ENCODE data around the gene HEPHL1.

Gene HEPHL1

GRCh38 chr11:94148189-94148588 lies 127.0 kb downstream of the HEPHL1 start:
- Histone ChIP-seq H3K27ac (no peak overlapping the region), H3K9ac (no peak overlapping the region), H3K4me3 (ENCODE audit: low read depth, low read length) (no peak overlapping the region), H3K9me3 (ENCODE audit: control insufficient read depth, low read length) (no peaks in the 10 kb centered on the region), H2AFZ (no peak overlapping the region), H3K79me2 (no peaks in the 10 kb centered on the region), H3K36me3 (ENCODE audit: control insufficient read depth, insufficient read depth, low read length) (no peaks in the 10 kb centered on the region), H3K27me3 (ENCODE audit: control insufficient read depth, insufficient read depth, low read length) (no peaks in the 10 kb centered on the region), H3K4me1 (peaks cover 4% of the 10 kb centered on the region), H3K4me2 (ENCODE audit: low read length) (no peak overlapping the region)
- no peak for TF ChIP-seq CTCF (IDR thresholded peaks at IDR 0.05)

GRCh38 chr11:94149431-94150017 lies 128.4 kb downstream of the HEPHL1 start:
- Histone ChIP-seq H3K4me3 (ENCODE audit: low read depth, low read length) (no peak overlapping the region), H3K27ac (no peak overlapping the region), H2AFZ (no peak overlapping the region), H3K4me1 (peaks cover 4% of the 10 kb centered on the region), H3K9me3 (ENCODE audit: control insufficient read depth, low read length) (no peaks in the 10 kb centered on the region), H3K9ac (no peak overlapping the region), H3K79me2 (no peaks in the 10 kb centered on the region), H3K27me3 (ENCODE audit: control insufficient read depth, insufficient read depth, low read length) (no peaks in the 10 kb centered on the region), H3K36me3 (ENCODE audit: control insufficient read depth, insufficient read depth, low read length) (no peaks in the 10 kb centered on the region), H3K4me2 (ENCODE audit: low read length) (no peak overlapping the region)
- TF ChIP-seq CTCF (IDR thresholded peaks at IDR 0.05): no peak

DNA sequence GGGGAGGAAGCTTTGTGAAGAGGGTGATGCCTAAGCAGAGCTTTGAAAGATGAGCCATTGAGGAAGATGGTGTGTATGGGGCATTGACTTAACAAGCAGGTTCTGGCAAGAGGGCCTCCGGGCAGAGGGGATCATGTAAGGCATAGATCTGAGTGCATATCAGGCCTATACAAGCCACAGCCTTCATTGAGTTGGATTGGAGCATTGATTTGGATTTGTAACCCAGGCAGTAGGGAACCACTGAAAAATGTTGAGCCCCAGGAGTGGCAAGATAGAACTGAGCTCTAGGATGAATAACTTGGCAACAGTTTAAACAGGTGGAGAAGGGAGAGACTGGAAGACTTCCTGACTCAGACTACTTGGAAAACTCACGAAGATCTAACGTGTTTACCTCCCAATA lies 128.9 kb downstream of the HEPHL1 start:
- H3K4me1 ChIP-seq: peaks cover 4% of the 10 kb centered on the region
- no peak overlapping the region for H3K4me2 ChIP-seq (ENCODE audit: low read length)
- no peaks in the 10 kb centered on the region for H3K27me3 ChIP-seq (ENCODE audit: control insufficient read depth, insufficient read depth, low read length)
- H3K9ac ChIP-seq: no peak overlapping the region
- H3K9me3 ChIP-seq (ENCODE audit: control insufficient read depth, low read length): no peaks in the 10 kb centered on the region
- H3K4me3 ChIP-seq (ENCODE audit: low read depth, low read length): no peak overlapping the region
- no peak for TF ChIP-seq CTCF (IDR thresholded peaks at IDR 0.05)
- no peaks in the 10 kb centered on the region for H3K36me3 ChIP-seq (ENCODE audit: control insufficient read depth, insufficient read depth, low read length)
- H2AFZ ChIP-seq: no peak overlapping the region
- no peak overlapping the region for H3K27ac ChIP-seq
- no peaks in the 10 kb centered on the region for H3K79me2 ChIP-seq

DNA sequence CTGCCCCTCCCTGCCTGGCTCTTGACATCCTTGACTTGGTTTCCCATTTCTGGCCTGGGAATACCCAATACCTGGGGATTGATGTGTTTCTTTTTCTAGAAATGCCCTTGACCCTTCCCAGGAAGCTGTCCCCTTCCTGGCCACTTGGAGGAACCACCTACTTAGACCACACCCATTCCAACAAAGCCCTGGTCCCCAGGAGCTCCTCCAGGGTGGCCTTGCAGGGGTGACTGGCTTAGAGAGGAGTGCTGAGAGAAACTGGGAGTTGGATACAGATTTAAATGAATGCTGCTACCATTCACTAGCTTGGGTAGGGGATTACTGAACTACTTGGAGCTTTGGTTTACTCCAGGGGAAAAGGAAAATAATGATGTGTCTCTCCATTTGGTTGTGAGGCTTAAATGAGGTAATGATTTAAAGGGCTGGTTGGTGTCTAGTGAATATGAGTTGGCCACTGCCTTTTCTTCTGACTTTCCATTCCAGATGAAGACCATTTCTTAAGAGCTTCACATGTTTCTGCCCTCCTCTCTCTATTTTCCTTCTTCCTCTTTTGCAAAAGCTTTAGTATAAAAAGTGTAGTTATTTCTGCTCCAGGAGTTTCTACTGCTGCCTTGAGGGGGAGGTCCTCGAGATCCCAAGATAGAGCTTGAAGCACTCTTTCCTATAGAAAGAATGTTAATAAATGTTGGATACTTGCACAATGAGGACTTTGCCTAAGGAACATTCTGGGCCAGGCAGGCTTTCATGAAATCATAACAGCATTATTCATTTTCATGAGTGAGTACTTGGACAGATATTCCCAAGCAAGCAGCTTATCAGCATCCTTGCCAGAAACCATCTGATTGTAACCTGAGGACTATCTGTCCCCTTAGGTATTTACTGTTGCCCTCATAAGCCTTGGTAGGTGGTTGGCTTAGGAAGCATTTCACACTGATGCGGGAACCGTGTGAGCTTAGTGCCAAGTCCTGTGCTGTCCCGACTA lies 129.8 kb downstream of the HEPHL1 start:
- H3K9me3 ChIP-seq (ENCODE audit: control insufficient read depth, low read length): no peaks in the 10 kb centered on the region
- no peaks in the 10 kb centered on the region for H3K79me2 ChIP-seq
- H3K36me3 ChIP-seq (ENCODE audit: control insufficient read depth, insufficient read depth, low read length): no peaks in the 10 kb centered on the region
- no peak overlapping the region for H2AFZ ChIP-seq
- no peak overlapping the region for H3K4me2 ChIP-seq (ENCODE audit: low read length)
- H3K4me1 ChIP-seq: peaks cover 4% of the 10 kb centered on the region
- no peak overlapping the region for H3K27ac ChIP-seq
- no peak overlapping the region for H3K4me3 ChIP-seq (ENCODE audit: low read depth, low read length)
- no peak for TF ChIP-seq CTCF (IDR thresholded peaks at IDR 0.05)
- no peak overlapping the region for H3K9ac ChIP-seq
- no peaks in the 10 kb centered on the region for H3K27me3 ChIP-seq (ENCODE audit: control insufficient read depth, insufficient read depth, low read length)
